ENCODE results near the gene PCDHGB5. TPM values are rescaled to one million over a fixed set of nuclear protein-coding genes. Genes with fewer than 3 reads are reported as not detected.

Gene PCDHGB5
- total and polyA plus RNA-seq, 2 of the 13 experiments (the other 11 are each of a cell fraction or from before 2014, with no cell fraction given): 0.08 to 0.44 TPM

- no peaks in the 10 kb centered on the region for H3K79me2 ChIP-seq (ENCODE audit: insufficient read depth, low read length)
- no peak overlapping the region for H3K4me3 ChIP-seq (replicated peaks in 1 of 3; ENCODE audit: insufficient read depth in 1 of 3, low read depth in 2 of 3, low read length in 3 of 3)
- H3K36me3 ChIP-seq (replicated peaks in 1 of 2; ENCODE audit: control insufficient read depth in 1 of 2, insufficient read depth in 2 of 2, low read length in 2 of 2): no peaks in the 10 kb centered on the region
- WGBS (ENCODE audit: low lambda C conversion rate): 31% methylated on average over 4 of the region's 5 CpGs
- no peak overlapping the region for H3K9ac ChIP-seq (ENCODE audit: insufficient read depth, low read depth, low read length)
- no peaks in the 10 kb centered on the region for H3K27me3 ChIP-seq (ENCODE audit: control insufficient read depth in 1 of 2, insufficient read depth in 2 of 2, low read length in 2 of 2)
- no peak overlapping the region for H3K27ac ChIP-seq (ENCODE audit: extremely low read length, insufficient read depth, low read length)
- intact Hi-C loops (cut with micrococcal nuclease; ENCODE audit: unreplicated experiment) (loop anchor here (10.0 kb wide), 1 partner anchor 169 kb away; no protein-coding TSS in a partner anchor), in situ Hi-C loops (cut with HindIII; ENCODE audit: extremely low pct_ligation_motif_present, low pct_unique_long_range_greater_than_20kb) (loop anchor here (10.0 kb wide), 1 partner anchor 169 kb away; no protein-coding TSS in a partner anchor)
- no peak for FAIRE-seq
- H2AFZ ChIP-seq (ENCODE audit: low read length): no peak overlapping the region
- no peaks in the 10 kb centered on the region for H3K4me1 ChIP-seq (ENCODE audit: insufficient read depth, low read length)
- DNase-seq (ENCODE audit: low spot score): no peak
- no TSS peak for BruUV-seq (replicated peaks)
- peaks cover 26% of the 10 kb centered on the region for H3K9me3 ChIP-seq (ENCODE audit: low read length)
- no peak for ATAC-seq
- ChIA-PET CTCF (ENCODE audit: low intra/inter-chr PET ratio, low total read pairs) (no interaction called here), POLR2A (no interaction called here)
- no peaks in the 10 kb centered on the region for H4K20me1 ChIP-seq (ENCODE audit: insufficient read depth, low read length)
- no peak overlapping the region for H3K4me2 ChIP-seq (ENCODE audit: low read depth, low read length)
- TF ChIP-seq, protein P1, sequence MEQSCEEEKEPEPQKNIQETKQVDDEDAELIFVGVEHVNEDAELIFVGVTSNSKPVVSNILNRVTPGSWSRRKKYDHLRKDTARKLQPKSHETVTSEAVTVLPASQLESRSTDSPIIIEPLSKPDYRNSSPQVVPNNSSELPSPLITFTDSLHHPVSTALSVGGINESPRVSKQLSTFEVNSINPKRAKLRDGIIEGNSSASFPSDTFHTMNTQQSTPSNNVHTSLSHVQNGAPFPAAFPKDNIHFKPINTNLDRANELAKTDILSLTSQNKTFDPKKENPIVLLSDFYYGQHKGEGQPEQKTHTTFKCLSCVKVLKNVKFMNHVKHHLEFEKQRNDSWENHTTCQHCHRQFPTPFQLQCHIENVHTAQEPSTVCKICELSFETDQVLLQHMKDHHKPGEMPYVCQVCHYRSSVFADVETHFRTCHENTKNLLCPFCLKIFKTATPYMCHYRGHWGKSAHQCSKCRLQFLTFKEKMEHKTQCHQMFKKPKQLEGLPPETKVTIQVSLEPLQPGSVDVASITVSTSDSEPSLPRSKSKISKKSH (CRISPR knock-in tag; IDR thresholded peaks at IDR 0.05; ENCODE audit: borderline replicate concordance): no peak
- TF ChIP-seq MIER2 (CRISPR knock-in tag; IDR thresholded peaks at IDR 0.05): no peak
- TF ChIP-seq SALL2 (CRISPR knock-in tag; IDR thresholded peaks at IDR 0.05): no peak
- no peak for TF ChIP-seq ZBTB3 (CRISPR knock-in tag; IDR thresholded peaks at IDR 0.05; ENCODE audit: borderline replicate concordance, low read depth)
- no peak for TF ChIP-seq NFRKB (IDR thresholded peaks at IDR 0.05)
- TF ChIP-seq CCAR2 (optimal IDR thresholded peaks at IDR 0.05; ENCODE audit: low read depth, low read length): no peak
- TF ChIP-seq SOX5 (CRISPR knock-in tag; IDR thresholded peaks at IDR 0.05; ENCODE audit: borderline replicate concordance): no peak
- TF ChIP-seq ZNF790 (CRISPR knock-in tag; IDR thresholded peaks at IDR 0.05; ENCODE audit: borderline replicate concordance): no peak
- no peak for TF ChIP-seq ZBTB46 (CRISPR knock-in tag; IDR thresholded peaks at IDR 0.05; ENCODE audit: borderline replicate concordance)
- TF ChIP-seq, protein P2, sequence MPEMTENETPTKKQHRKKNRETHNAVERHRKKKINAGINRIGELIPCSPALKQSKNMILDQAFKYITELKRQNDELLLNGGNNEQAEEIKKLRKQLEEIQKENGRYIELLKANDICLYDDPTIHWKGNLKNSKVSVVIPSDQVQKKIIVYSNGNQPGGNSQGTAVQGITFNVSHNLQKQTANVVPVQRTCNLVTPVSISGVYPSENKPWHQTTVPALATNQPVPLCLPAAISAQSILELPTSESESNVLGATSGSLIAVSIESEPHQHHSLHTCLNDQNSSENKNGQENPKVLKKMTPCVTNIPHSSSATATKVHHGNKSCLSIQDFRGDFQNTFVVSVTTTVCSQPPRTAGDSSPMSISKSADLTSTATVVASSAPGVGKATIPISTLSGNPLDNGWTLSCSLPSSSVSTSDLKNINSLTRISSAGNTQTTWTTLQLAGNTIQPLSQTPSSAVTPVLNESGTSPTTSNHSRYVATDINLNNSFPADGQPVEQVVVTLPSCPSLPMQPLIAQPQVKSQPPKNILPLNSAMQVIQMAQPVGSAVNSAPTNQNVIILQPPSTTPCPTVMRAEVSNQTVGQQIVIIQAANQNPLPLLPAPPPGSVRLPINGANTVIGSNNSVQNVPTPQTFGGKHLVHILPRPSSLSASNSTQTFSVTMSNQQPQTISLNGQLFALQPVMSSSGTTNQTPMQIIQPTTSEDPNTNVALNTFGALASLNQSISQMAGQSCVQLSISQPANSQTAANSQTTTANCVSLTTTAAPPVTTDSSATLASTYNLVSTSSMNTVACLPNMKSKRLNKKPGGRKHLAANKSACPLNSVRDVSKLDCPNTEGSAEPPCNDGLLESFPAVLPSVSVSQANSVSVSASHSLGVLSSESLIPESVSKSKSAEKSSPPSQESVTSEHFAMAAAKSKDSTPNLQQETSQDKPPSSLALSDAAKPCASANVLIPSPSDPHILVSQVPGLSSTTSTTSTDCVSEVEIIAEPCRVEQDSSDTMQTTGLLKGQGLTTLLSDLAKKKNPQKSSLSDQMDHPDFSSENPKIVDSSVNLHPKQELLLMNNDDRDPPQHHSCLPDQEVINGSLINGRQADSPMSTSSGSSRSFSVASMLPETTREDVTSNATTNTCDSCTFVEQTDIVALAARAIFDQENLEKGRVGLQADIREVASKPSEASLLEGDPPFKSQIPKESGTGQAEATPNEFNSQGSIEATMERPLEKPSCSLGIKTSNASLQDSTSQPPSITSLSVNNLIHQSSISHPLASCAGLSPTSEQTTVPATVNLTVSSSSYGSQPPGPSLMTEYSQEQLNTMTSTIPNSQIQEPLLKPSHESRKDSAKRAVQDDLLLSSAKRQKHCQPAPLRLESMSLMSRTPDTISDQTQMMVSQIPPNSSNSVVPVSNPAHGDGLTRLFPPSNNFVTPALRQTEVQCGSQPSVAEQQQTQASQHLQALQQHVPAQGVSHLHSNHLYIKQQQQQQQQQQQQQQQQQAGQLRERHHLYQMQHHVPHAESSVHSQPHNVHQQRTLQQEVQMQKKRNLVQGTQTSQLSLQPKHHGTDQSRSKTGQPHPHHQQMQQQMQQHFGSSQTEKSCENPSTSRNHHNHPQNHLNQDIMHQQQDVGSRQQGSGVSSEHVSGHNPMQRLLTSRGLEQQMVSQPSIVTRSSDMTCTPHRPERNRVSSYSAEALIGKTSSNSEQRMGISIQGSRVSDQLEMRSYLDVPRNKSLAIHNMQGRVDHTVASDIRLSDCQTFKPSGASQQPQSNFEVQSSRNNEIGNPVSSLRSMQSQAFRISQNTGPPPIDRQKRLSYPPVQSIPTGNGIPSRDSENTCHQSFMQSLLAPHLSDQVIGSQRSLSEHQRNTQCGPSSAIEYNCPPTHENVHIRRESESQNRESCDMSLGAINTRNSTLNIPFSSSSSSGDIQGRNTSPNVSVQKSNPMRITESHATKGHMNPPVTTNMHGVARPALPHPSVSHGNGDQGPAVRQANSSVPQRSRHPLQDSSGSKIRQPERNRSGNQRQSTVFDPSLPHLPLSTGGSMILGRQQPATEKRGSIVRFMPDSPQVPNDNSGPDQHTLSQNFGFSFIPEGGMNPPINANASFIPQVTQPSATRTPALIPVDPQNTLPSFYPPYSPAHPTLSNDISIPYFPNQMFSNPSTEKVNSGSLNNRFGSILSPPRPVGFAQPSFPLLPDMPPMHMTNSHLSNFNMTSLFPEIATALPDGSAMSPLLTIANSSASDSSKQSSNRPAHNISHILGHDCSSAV (CRISPR knock-in tag; IDR thresholded peaks at IDR 0.05; ENCODE audit: borderline replicate concordance): no peak
- no peak for TF ChIP-seq KLF9 (CRISPR knock-in tag; IDR thresholded peaks at IDR 0.05; ENCODE audit: low read depth)
- TF ChIP-seq TARDBP (CRISPR knock-in tag; IDR thresholded peaks at IDR 0.05): no peak
- no peak for TF ChIP-seq BHLHE40 (IDR thresholded peaks at IDR 0.05; ENCODE audit: low read length)
- TF ChIP-seq HDAC2 (CRISPR knock-in tag; IDR thresholded peaks at IDR 0.05): no peak
These were observed 41.6 kb upstream of the PCDHGB5 start for GRCh38 chr5:141356133-141356532.
